Natural killer cell (primary cell): ENCODE results near the gene CST2. TPM values are rescaled to one million over a fixed set of nuclear protein-coding genes. Genes with fewer than 3 reads are reported as not detected.

ENCODE experiments used
- ATAC-seq, 3 donors: fragments of 150-1000 bp in 2 of 3; fragments of 200-7000 bp in 1 of 3; cut with Tn5 transposase; 1 replicate in 1 of 3; 2 replicates in 2 of 3; pipeline ENCODE4 v1.10.0; 2021; ENCODE audit warnings: mild to moderate bottlenecking in 2 of 3, moderate library complexity in 2 of 3
- DNase-seq, 2 donors: peaks; one replicate each; pipeline versions ENCODE4 v3.0.0 to v3.0.0-alpha.2; 2013 to 2021; ENCODE audit warnings: mixed read lengths in 1 of 2
- H3K27ac ChIP-seq: one replicate; pipeline ENCODE4 v1.5.1; 2013; ENCODE audit warnings: mild to moderate bottlenecking, low read length
- H3K27me3 ChIP-seq: one replicate; pipeline ENCODE4 v1.6.1; 2013; ENCODE audit warnings: low read length; ENCODE audit not compliant: control insufficient read depth, insufficient read depth
- H3K36me3 ChIP-seq: one replicate; pipeline ENCODE4 v1.6.1; 2013; ENCODE audit warnings: low read length; ENCODE audit not compliant: control insufficient read depth, insufficient read depth
- H3K4me1 ChIP-seq: one replicate; pipeline ENCODE4 v1.6.1; 2013; ENCODE audit warnings: low read length; ENCODE audit not compliant: control insufficient read depth, insufficient read depth
- H3K4me3 ChIP-seq: one replicate; pipeline ENCODE4 v1.5.1; 2013; ENCODE audit warnings: low read length
- H3K9me3 ChIP-seq: one replicate; pipeline ENCODE4 v1.6.1; 2013; ENCODE audit warnings: low read length; ENCODE audit not compliant: control insufficient read depth, insufficient read depth
- H3K27ac Mint-ChIP-seq, 2 donors: one replicate each; pipeline ENCODE4 v1.8.0; 2022; ENCODE audit warnings: mild to moderate bottlenecking in 2 of 2, mixed read lengths in 2 of 2, moderate library complexity in 1 of 2
- H3K27me3 Mint-ChIP-seq, 2 donors: one replicate each; pipeline ENCODE4 v1.8.0; 2022; ENCODE audit warnings: low read depth in 2 of 2, mixed read lengths in 2 of 2
- H3K36me3 Mint-ChIP-seq: one replicate; pipeline ENCODE4 v1.8.0; 2022; ENCODE audit warnings: mixed read lengths
- H3K4me1 Mint-ChIP-seq, 2 donors: one replicate each; pipeline ENCODE4 v1.8.0; 2022; ENCODE audit warnings: mixed read lengths in 2 of 2
- H3K4me3 Mint-ChIP-seq: one replicate; pipeline ENCODE4 v1.8.0; 2022; ENCODE audit warnings: mild to moderate bottlenecking, moderate library complexity, mixed read lengths
- H3K9me3 Mint-ChIP-seq, 2 donors: one replicate each; pipeline ENCODE4 v1.8.0; 2022; ENCODE audit warnings: mixed read lengths in 2 of 2
- WGBS: methylation state at CpG from one replicate; pipeline ENCODE4 v1.1.7; 2013; ENCODE audit warnings: missing lambda C conversion rate; ENCODE audit not compliant: insufficient coverage; 5-methylcytosine and 5-hydroxymethylcytosine counted together
- intact Hi-C: fragments of 100-400 bp; cut with micrococcal nuclease; formaldehyde crosslinking; loops from one replicate; pipeline ENCODE4 v1.14.2; 2022
- total RNA-seq, 4 donors: library from RNA; stranded (reverse); fragments of 120-200 nt in 1 of 4; gene quantifications; one replicate each; pipeline versions ENCODE4 v1.2.3 to v1.2.4, GENCODE V29; 2013 to 2022
- TF ChIP-seq, protein P1 (sequence below): fragments of 200-600 bp; IDR thresholded peaks from one replicate; pipeline ENCODE4 v1.8.0; 2022; ENCODE audit warnings: antibody characterized with exemption

CST2 gene
- total RNA-seq, 3 donors from 2014 or later (not counting 1 experiment from before 2014, with no cell fraction given) = not detected

DNA sequence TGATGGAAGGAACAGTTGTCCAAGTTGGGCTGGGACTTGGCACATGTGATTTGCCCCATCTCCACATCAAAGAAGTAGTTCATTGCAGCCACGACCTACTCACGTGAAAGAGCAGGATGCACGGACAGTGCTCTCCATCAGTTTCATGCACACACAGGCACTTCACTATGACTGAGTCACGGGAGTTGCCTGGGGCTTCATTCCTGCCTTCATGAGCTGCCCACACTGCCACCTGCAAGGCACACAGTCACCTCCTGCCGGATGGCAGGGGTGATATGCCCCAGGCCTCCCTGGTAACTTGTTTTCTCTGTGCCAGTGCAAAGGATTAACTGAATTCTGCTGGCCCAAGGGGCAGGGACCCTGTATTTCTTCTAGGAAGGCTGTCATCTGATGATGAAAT is 30.2 kb upstream of the CST2 start:
- H3K27ac Mint-ChIP-seq = no peak overlapping the region
- WGBS = 68% methylated on average over 4 of the region's 5 CpGs
- Histone ChIP-seq H3K27ac (no peak overlapping the region), H3K4me3 (no peak overlapping the region), H3K27me3 (no peaks in the 10 kb centered on the region), H3K4me1 (no peaks in the 10 kb centered on the region), H3K9me3 (no peaks in the 10 kb centered on the region), H3K36me3 (no peaks in the 10 kb centered on the region)
- no peaks in the 10 kb centered on the region for H3K4me1 Mint-ChIP-seq
- no peak overlapping the region for H3K4me3 Mint-ChIP-seq
- H3K36me3 Mint-ChIP-seq = no peaks in the 10 kb centered on the region
- TF ChIP-seq, protein P1, sequence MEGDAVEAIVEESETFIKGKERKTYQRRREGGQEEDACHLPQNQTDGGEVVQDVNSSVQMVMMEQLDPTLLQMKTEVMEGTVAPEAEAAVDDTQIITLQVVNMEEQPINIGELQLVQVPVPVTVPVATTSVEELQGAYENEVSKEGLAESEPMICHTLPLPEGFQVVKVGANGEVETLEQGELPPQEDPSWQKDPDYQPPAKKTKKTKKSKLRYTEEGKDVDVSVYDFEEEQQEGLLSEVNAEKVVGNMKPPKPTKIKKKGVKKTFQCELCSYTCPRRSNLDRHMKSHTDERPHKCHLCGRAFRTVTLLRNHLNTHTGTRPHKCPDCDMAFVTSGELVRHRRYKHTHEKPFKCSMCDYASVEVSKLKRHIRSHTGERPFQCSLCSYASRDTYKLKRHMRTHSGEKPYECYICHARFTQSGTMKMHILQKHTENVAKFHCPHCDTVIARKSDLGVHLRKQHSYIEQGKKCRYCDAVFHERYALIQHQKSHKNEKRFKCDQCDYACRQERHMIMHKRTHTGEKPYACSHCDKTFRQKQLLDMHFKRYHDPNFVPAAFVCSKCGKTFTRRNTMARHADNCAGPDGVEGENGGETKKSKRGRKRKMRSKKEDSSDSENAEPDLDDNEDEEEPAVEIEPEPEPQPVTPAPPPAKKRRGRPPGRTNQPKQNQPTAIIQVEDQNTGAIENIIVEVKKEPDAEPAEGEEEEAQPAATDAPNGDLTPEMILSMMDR = no peak
- no peak for ATAC-seq
- H3K9me3 Mint-ChIP-seq = no peaks in the 10 kb centered on the region
- intact Hi-C loops = no loop called here
- peaks cover 16 to 20% of the 10 kb centered on the region in 2 donors for H3K27me3 Mint-ChIP-seq
- no peak for DNase-seq

DNA sequence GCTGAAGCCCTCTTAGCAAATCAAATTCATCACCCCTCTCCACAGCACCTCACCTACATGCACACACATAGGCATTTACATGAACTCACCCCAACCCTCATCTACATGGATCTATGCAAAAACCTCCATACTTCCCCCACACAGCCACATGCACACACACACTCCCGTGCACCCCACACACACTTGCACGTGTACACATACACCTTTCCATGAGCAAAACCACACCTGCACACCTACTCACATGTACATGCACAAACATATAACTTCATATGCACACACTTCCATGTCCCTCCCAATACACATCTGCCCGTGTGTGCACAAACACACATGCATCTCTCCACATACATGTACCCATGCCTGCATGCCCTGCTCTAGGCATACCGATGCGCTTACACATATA is 29.7 kb upstream of the CST2 start:
- TF ChIP-seq, protein P1 = no peak
- H3K4me3 Mint-ChIP-seq = no peak overlapping the region
- Histone ChIP-seq H3K9me3 (no peaks in the 10 kb centered on the region), H3K27me3 (no peaks in the 10 kb centered on the region), H3K27ac (no peak overlapping the region), H3K4me1 (no peaks in the 10 kb centered on the region), H3K36me3 (no peaks in the 10 kb centered on the region), H3K4me3 (no peak overlapping the region)
- no peaks in the 10 kb centered on the region for H3K9me3 Mint-ChIP-seq
- peaks cover 16 to 21% of the 10 kb centered on the region in 2 donors for H3K27me3 Mint-ChIP-seq
- no peaks in the 10 kb centered on the region for H3K36me3 Mint-ChIP-seq
- no peak for ATAC-seq
- WGBS = 93% methylated on average over 5 of the region's 5 CpGs
- H3K4me1 Mint-ChIP-seq = no peaks in the 10 kb centered on the region
- intact Hi-C loops = no loop called here
- H3K27ac Mint-ChIP-seq = no peak overlapping the region
- no peak for DNase-seq

DNA sequence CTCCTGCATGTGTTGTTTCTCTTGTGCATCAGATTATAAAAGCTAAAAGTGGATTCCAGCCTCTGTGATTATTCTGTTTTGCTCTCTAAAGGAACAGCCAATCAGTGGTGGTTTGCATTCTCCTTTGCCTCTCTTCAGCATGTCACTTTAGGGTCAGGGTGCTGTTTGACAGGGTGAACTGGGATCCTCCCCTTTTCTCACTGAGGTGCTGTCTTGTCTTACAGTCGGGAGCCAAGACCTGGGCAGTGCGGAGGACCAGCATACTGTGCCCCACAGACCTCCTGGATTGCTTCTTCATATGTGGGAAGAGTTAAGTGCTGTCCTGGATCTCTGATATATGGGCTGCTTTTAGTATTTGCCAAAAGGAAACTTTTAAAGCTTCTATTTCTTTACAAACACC is 15.2 kb upstream of the CST2 start:
- Histone ChIP-seq H3K27me3 (no peaks in the 10 kb centered on the region), H3K4me3 (no peak overlapping the region), H3K36me3 (no peaks in the 10 kb centered on the region), H3K9me3 (no peaks in the 10 kb centered on the region), H3K27ac (no peak overlapping the region), H3K4me1 (no peaks in the 10 kb centered on the region)
- TF ChIP-seq, protein P1 = no peak
- no peaks in the 10 kb centered on the region for H3K4me1 Mint-ChIP-seq
- ATAC-seq = no peak
- no peaks in the 10 kb centered on the region for H3K9me3 Mint-ChIP-seq
- intact Hi-C loops = no loop called here
- no peak for DNase-seq
- H3K27ac Mint-ChIP-seq = no peak overlapping the region
- H3K27me3 Mint-ChIP-seq = peaks cover 13 to 41% of the 10 kb centered on the region in 2 donors
- H3K4me3 Mint-ChIP-seq = no peak overlapping the region
- H3K36me3 Mint-ChIP-seq = no peaks in the 10 kb centered on the region
- 60% methylated on average over 2 of the region's 2 CpGs for WGBS

DNA sequence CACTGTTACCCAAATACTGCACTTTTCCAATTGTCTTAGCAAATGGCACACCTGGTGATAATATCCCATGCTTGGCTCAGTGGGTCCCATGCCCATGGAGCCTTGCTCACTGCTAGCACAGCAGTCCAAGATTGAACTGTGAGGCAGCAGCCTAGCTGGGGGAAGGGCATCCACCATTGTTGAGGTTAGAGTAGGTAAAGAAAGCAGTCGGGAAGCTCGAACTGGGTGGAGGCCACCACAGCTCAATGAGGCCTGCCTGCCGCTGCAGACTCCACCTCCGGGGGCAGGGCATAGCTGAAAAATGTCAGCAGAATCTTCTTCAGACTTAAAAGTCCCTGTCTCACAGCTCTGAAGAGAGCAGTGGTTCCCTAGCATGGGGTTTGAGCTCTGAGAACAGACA is 9.2 kb upstream of the CST2 start:
- no peak for DNase-seq

More for the DNA sequence above, 9.2 kb upstream of the CST2 start:
- Mint-ChIP-seq H3K9me3 (no peaks in the 10 kb centered on the region), H3K27me3 (peaks cover 3 to 17% of the 10 kb centered on the region in 2 donors), H3K4me1 (peaks cover 8 to 11% of the 10 kb centered on the region in 2 donors), H3K27ac (no peak overlapping the region), H3K36me3 (no peaks in the 10 kb centered on the region), H3K4me3 (no peak overlapping the region)
- no peaks in the 10 kb centered on the region for H3K36me3 ChIP-seq
- no peak overlapping the region for H3K4me3 ChIP-seq
- no peak for ATAC-seq
- TF ChIP-seq, protein P1 = no peak
- WGBS = 69% methylated on average over 4 of the region's 4 CpGs
- no peaks in the 10 kb centered on the region for H3K4me1 ChIP-seq
- H3K27me3 ChIP-seq = no peaks in the 10 kb centered on the region
- intact Hi-C loops = no loop called here
- H3K9me3 ChIP-seq = no peaks in the 10 kb centered on the region
- H3K27ac ChIP-seq = no peak overlapping the region
